ENCODE results near the gene SNX22. TPM values are rescaled to one million over a fixed set of nuclear protein-coding genes. Genes with fewer than 3 reads are reported as not detected.
A peak's percentile ranks its signal among the peaks of the same experiment; 100 is the strongest.

Gene SNX22
- total and polyA plus RNA-seq, 9 of the 15 experiments (the other 6 are each of a cell fraction or from before 2014, with no cell fraction given) = 0.91 to 3.0 (median 2.0) TPM

DNA sequence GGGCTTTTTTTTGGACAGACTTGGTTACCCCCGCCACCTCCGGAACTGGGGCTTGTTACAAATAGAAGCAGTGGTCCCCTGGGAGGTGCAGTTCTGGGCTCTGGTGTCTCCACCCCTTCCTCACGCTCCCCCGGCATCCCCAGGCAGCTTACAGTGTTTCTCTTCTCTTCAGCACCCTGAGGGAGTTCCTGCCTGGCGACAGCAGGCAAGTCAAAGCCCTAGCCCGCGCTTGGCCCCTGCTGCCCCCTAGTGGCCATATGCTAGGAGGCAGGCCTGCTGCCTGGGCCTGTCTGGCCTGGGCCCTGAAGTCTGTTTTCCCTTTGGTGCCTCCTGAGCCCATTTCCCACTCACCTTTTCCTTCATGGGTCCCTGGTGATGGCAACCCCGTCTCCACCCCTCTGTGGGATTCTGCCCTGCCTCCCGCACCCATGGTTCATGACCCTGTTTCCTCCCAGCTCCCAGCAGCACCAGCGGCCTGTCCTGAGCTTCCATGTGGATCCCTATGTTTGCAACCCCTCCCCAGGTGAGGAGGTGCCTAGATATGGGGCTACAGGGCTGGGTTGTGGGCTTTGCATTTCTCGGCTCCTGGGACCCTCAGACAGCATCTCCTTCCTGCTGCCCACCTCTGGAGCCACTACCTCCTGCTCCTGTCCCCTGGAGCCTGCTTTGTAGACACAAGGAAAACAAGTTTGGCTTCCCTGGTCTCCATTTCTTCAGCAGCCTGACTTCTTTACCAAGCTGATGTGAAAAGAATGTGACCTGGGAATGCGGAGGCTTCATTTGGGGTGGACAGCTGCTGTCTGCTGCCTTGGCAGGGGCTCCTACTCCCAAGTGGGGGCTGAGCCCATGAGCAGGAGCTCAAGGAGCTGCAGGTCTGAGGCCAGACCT lies 2.2 kb downstream of the SNX22 start (continued):
- TF ChIP-seq, protein P1, sequence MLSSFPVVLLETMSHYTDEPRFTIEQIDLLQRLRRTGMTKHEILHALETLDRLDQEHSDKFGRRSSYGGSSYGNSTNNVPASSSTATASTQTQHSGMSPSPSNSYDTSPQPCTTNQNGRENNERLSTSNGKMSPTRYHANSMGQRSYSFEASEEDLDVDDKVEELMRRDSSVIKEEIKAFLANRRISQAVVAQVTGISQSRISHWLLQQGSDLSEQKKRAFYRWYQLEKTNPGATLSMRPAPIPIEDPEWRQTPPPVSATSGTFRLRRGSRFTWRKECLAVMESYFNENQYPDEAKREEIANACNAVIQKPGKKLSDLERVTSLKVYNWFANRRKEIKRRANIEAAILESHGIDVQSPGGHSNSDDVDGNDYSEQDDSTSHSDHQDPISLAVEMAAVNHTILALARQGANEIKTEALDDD (IDR thresholded peaks at IDR 0.05) = no peak
- TF ChIP-seq SMARCA4 (IDR thresholded peaks at IDR 0.05) (no peak), ETV6 (IDR thresholded peaks at IDR 0.05; ENCODE audit: borderline replicate concordance in 1 of 2, low read depth in 2 of 2, low read length in 1 of 2) (no peak), ETV6 (CRISPR knock-in tag; IDR thresholded peaks at IDR 0.05; ENCODE audit: borderline replicate concordance) (no peak), CTBP1 (IDR thresholded peaks at IDR 0.05; ENCODE audit: borderline replicate concordance) (peak; percentile 52), TCF3 (CRISPR knock-in tag; IDR thresholded peaks at IDR 0.05) (no peak), SPI1 (IDR thresholded peaks at IDR 0.05; ENCODE audit: borderline replicate concordance, low read depth, low read length) (0 out of 2 replicates have a peak, but pooled peaks have one; percentile 17), HCFC1 (IDR thresholded peaks at IDR 0.05; ENCODE audit: low read depth, low read length) (0 out of 2 replicates have a peak, but pooled peaks have one; percentile 39), TEAD1 (CRISPR knock-in tag; IDR thresholded peaks at IDR 0.05) (no peak; a peak in 1 of 4 replicates), NCOA4 (IDR thresholded peaks at IDR 0.05; ENCODE audit: partially characterized antibody) (no peak), ZNF561 (CRISPR knock-in tag; conservative IDR thresholded peaks at IDR 0.05) (no peak), JUND (IDR thresholded peaks at IDR 0.05; ENCODE audit: borderline replicate concordance, low read depth, low read length) (peak; percentile 56; the same call in 1 of the 2 replicates), JUND (tag; IDR thresholded peaks at IDR 0.05; ENCODE audit: borderline replicate concordance, low read depth, low read length) (peak; percentile 20; the same call in 1 of the 3 replicates), NR4A1 (CRISPR knock-in tag; IDR thresholded peaks at IDR 0.05) (no peak), NR4A1 (tag; IDR thresholded peaks at IDR 0.05) (no peak), NR2C1 (IDR thresholded peaks at IDR 0.05) (no peak), NR2C1 (tag; IDR thresholded peaks at IDR 0.05) (no peak), MAZ (CRISPR knock-in tag; conservative IDR thresholded peaks at IDR 0.05 in 1 of 2, IDR thresholded peaks at IDR 0.05 in 1 of 2) (peak in 1 of 2 experiments; percentile 20; a peak in 1 of 4 replicates), ESRRA (IDR thresholded peaks at IDR 0.05; ENCODE audit: borderline replicate concordance, low read depth) (no peak; the same call in 1 of the 2 replicates)
- TF ChIP-seq, protein P2, sequence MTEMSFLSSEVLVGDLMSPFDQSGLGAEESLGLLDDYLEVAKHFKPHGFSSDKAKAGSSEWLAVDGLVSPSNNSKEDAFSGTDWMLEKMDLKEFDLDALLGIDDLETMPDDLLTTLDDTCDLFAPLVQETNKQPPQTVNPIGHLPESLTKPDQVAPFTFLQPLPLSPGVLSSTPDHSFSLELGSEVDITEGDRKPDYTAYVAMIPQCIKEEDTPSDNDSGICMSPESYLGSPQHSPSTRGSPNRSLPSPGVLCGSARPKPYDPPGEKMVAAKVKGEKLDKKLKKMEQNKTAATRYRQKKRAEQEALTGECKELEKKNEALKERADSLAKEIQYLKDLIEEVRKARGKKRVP (CRISPR knock-in tag; IDR thresholded peaks at IDR 0.05) = no peak
- TF ChIP-seq, protein P3, sequence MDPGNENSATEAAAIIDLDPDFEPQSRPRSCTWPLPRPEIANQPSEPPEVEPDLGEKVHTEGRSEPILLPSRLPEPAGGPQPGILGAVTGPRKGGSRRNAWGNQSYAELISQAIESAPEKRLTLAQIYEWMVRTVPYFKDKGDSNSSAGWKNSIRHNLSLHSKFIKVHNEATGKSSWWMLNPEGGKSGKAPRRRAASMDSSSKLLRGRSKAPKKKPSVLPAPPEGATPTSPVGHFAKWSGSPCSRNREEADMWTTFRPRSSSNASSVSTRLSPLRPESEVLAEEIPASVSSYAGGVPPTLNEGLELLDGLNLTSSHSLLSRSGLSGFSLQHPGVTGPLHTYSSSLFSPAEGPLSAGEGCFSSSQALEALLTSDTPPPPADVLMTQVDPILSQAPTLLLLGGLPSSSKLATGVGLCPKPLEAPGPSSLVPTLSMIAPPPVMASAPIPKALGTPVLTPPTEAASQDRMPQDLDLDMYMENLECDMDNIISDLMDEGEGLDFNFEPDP (CRISPR knock-in tag; IDR thresholded peaks at IDR 0.05) = no peak
- TF ChIP-seq, protein P4, sequence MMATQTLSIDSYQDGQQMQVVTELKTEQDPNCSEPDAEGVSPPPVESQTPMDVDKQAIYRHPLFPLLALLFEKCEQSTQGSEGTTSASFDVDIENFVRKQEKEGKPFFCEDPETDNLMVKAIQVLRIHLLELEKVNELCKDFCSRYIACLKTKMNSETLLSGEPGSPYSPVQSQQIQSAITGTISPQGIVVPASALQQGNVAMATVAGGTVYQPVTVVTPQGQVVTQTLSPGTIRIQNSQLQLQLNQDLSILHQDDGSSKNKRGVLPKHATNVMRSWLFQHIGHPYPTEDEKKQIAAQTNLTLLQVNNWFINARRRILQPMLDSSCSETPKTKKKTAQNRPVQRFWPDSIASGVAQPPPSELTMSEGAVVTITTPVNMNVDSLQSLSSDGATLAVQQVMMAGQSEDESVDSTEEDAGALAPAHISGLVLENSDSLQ (IDR thresholded peaks at IDR 0.05) = no peak
- TF ChIP-seq, protein P5, sequence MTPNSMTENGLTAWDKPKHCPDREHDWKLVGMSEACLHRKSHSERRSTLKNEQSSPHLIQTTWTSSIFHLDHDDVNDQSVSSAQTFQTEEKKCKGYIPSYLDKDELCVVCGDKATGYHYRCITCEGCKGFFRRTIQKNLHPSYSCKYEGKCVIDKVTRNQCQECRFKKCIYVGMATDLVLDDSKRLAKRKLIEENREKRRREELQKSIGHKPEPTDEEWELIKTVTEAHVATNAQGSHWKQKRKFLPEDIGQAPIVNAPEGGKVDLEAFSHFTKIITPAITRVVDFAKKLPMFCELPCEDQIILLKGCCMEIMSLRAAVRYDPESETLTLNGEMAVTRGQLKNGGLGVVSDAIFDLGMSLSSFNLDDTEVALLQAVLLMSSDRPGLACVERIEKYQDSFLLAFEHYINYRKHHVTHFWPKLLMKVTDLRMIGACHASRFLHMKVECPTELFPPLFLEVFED (CRISPR knock-in tag; conservative IDR thresholded peaks at IDR 0.05) = no peak; the same call in 1 of the 2 replicates

Measured in K562 (cell line).